Skin of body (tissue), 2 donors: ENCODE data around the gene VPS11. TPM values are rescaled to one million over a fixed set of nuclear protein-coding genes. Genes with fewer than 3 reads are reported as not detected.
"Not testable (repeated sequence)": the region's sequence is repeated elsewhere in the genome, so short reads cannot be mapped to it uniquely, and the experiment has no call there.

Experiments
- DNase-seq: peaks from one replicate; lab custom pipeline; 2025; lab: John Stamatoyannopoulos, UW
- total RNA-seq: library from RNA; depleted of rRNA; stranded (reverse); fragments of >200 nt; gene quantifications from one replicate; pipeline ENCODE4 v1.2.3, GENCODE V29; 2014

Gene VPS11
- total RNA-seq, 1 donor from 2014 or later, result 25.4 TPM

DNA sequence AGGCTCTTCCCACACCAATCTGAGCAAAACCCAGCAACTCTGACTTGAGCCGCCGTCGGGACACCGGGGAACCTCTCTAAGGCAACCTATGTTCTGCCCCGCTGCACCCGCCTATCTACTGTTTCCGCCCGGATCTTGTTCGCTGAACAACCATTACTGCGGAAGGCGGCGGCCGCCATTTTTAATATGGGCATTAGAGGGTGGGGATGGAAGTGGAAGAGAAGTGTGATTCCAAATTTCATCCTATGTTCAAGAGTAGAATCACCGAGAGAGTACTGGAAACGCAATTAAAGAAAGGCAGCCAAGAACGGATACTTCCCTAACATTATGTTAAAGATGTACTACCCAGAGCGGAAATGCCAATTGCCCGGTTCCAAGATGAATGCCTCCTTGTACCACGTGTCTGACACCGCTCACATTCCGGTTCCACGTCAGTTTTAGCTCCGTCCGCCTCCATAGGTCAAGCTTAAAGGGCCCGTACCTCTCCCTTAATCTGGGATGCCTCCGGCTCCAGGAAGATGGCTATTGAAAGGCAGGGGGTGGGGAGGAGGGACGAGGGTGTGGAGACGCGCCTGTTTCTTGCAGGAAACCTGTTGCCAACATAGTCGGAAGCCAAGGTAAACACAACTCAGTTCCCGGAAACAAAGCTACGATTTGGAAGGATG, 34.3 kb downstream of the VPS11 start, which contains the start of gene DPAGT1:
DPAGT1 (minus strand) TSS at position 95 of the 665 bp plus-strand sequence. CDS start 198 bp downstream, outside the sequence.
- peak; percentile 98 for DNase-seq

DNA sequence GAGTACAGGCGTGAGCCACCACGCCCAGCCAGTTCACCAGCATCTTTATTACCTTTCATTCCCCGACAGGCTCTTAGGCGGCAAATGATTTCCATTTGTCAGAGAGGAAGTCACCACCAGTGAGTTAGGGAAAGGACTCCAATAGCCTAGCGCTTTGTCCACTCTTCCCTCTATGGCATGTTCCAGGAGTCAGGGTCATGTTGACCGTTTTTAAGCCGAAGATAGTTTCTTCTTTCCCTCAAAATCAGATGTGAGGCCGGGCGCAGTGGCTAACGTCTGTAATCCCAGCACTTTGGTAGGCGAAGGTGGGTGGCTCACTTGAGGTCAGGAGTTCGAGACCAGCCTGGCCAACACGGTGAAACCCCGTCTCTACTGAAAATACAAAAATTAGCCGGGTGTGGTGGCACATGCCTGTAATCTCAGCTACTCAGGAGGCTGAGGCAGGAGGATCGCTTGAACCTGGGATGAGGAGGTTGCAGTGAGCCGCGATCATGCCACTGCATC, 35.6 kb downstream of the VPS11 start:
- not testable (repeated sequence) for DNase-seq

DNA sequence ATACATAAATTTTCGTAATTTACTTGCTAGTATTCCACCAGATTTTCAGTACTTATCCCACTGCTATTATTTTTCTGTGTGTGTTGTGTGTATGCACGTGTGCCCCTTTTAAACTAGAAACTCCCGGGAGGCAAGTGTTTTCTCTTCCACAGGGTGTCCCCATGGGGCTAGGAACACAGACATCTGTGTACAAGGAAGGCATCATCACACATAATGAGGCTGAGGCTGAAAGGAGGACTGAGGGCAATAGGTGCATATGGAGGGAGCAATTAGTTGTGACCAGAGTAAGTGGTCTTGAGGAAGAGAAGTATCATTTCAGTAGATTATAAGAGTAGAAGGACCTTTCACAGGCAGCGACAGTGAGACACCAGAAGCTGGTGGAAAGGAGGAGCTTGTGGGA, 36.2 kb downstream of the VPS11 start:
- DNase-seq, result no peak

DNA sequence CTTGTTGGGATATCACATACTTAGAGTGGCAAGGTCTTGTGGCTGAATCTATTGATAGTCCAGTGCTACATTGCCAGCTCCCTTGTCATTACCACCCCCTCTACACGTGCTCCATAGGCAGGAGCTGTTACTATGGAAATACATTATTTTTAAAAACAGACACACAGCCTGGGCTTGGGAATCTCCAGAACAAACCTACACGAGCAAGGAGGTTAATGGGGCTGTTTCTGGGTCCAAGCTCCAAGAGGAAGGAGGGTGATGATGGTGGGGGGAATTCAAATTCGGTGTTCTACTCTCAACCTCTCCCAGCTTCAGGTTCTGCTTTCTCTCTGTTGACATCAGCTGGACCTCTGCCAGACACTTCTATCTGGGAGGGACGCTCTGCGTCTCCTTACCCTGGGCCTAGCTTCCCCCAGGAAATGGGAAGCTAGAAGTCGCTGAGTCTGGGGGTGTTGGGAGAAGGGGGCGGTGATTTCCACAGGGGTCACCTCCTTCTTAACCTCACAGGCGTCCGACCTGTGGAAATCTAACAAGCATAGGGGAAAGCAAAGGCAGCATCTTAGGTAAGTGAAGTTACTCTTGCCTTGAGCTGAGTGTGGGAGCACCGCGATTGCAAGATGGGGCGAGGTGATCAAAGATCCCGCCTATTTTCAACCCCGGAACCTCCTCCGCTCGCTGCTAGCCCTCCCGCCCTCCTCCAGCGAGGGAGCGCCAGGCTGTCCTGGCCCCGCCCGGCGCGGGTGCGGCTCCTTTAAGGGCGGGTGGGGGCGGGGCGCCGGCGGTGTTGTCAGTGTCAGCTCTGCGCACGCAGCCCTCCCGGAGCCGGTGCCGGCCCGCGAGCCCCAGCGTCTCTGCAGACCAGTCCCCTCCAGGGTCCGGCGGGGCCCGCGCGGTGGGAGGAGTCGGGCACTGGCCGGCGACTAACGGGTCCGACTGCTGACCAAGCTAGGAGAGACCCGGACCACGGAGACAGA, 39.2 kb downstream of the VPS11 start, which contains the start of gene C2CD2L:
C2CD2L (plus strand) TSS at position 781 of the 974 bp plus-strand sequence. CDS start 398 bp downstream, outside the sequence.
- peak; percentile 89 for DNase-seq

DNA sequence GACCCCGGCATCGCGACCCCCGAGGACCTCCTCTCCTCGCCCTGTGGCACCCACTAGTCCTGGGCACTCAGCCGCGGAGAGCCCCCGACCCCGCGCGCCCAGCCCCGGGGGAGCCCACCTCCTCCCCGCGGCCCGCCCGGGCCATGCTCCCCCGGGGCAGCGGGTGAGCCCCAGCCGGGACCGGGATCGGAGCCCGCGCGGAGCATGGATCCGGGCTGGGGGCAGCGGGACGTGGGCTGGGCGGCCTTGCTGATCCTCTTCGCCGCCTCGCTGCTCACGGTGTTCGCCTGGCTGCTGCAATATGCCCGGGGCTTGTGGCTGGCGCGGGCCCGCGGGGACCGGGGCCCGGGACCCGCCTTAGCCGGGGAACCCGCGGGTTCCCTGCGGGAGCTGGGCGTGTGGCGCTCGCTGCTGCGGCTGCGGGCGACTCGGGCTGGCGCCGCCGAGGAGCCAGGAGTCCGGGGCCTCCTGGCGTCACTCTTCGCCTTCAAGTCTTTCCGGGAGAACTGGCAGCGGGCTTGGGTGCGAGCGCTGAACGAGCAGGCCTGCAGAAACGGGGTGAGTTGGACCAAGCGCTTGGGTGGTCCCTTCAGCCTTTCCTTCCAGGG, 40.0 kb downstream of the VPS11 start:
- no peak for DNase-seq

DNA sequence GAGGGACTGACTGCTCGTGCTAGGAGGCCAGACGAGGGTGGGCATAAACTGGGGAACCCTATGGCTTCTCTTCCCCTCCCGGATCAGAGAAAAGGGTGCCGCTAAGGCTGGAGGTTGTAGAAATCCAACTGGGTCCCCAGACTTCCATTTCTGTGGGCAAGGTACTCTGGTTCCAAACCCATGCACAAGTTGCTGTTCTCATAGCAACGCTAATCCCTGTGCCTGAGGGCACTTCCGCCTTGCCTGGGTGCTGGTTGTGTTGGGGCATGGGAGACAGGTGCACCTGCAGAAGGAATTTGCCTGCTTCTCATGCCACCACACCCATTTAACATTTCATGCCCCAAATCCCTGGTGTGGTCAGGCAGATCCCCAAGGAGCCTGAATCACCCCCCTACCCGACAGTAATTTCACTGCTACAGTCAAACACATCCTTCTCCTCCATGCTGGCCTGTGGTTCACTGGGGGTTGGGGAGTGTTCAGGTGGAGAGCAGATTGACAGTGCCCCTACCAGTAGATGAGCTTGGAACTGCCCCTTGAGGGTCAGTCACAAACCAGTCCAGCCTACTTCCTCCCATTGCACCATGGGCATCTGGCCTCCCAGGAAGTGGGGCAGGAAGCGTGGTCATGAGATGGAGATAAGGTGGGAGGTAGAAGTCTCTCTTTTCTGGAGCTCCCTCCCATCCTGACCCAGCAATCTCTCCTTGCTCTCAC, 40.7 kb downstream of the VPS11 start:
- no peak for DNase-seq

DNA sequence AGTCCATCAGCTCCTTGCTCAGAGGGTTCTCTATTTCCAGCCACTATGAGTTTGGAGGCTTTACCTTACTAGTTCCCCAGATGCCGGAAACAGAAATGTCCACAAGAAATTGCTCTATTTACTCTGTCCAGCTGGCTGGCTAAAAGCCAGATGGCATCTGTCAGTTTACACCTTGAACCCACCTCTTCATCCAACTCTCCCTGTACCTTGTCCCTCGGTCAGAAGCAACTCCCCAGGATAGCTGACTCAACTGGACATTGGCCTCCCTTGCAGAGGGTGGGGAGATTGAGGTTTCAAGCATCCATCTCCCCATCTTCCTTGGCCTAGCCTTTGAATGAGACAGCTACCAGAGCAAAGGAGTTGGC, 41.2 kb downstream of the VPS11 start:
- DNase-seq, result no peak

DNA sequence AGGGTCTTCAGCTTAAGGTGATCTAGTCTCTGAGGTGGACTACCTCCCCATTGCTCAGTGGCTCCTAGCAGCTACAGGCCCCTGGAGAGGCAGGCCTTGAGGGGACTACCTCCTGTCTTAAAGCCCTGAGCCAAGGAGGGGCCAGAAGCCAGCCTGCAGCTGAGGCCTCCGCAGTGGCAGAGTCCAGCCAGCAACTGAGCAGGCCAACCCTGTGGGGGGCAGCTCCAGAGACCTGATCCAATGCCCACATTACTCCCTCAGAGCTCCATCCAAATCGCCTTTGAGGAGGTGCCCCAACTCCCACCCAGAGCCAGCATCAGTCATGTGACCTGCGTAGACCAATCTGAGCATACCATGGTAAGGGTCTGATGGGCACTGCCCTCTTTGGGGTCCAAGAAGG, 42.2 kb downstream of the VPS11 start:
- DNase-seq, result no peak

DNA sequence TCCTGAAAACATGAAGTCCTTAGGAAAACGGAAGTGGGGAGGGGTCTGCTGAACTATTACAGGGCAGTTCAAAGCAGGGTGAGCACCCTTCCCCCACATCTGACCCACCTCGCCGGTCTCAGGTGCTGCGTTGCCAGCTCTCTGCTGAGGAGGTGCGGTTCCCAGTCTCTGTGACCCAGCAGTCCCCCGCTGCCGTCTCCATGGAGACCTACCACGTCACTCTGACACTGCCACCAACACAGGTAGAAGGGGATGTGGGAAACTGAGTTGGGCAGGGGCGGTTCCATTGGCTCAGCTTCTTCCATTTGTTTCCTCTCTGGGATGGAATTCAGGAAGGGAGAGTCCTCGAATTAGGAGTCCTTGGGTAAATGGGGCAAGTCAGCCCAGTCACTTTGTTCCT, 42.8 kb downstream of the VPS11 start:
- no peak for DNase-seq

DNA sequence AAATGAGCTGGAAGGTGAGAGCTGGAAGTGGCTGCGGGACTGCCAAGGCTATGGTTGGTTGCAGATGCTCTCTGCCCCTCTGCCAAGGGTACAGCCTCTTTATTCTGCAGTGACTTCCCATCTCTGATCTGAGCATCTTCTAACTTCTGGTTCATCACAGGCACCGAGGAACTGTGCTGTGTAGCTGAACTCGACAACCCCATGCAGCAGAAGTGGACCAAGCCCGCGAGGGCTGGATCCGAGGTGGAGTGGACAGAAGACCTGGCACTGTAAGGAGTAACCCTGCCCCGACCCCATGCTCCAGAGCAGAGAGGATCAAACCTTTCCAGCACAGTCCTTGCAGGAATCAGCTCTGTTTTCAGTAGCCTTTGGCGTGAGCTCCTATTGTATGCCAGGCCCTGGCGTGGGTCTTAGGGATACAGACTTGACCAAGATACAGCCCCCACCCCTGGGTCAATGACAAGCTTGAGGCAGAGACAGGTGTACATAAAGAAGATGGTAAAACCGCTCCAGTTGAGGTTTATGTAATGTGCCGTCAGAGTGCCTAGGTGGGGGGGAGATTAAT, 43.8 kb downstream of the VPS11 start:
- no peak for DNase-seq

DNA sequence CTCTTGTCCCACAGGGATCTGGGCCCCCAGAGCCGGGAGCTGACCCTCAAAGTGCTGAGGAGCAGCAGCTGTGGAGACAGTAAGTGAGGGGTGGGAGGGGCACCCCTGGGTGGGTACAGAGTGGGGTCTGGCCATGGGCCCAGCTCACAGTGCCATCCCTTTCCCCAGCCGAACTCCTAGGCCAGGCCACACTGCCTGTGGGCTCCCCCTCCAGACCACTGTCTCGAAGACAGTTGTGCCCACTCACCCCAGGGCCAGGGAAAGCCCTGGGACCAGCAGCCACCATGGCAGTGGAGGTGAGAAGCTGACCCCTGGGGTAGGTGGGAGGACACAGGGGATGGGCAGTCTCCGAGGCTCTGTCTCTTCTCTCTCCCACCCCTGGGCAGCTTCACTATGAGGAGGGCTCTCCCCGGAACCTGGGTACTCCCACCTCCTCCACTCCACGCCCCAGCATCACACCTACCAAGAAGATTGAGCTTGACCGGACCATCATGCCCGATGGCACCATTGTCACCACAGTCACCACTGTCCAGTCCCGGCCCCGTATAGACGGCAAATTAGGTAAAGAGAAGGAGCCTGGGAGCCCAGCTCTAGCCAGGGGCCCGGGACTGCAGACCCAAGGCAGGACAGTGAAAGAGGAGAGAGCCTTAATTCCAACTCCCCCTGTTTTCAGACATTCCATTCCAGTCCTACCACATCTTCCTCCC, 44.8 kb downstream of the VPS11 start:
- no peak for DNase-seq

DNA sequence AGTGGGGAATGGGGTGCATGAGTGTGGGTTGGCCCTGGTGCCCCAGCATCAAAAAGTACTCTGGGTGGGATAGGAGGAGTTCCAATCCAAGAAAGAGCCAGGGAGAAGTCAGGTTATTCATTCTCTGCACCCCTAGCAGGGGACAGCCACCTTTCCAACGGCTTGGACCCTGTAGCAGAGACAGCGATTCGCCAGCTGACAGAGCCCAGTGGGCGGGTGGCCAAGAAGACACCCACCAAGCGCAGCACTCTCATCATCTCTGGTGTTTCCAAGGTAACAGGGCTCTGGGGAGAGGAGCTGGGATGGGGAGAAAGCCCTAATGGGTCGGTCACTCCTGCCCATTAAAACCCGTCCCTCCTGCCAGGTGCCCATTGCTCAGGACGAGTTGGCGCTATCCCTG, 46.1 kb downstream of the VPS11 start:
- no peak for DNase-seq

DNA sequence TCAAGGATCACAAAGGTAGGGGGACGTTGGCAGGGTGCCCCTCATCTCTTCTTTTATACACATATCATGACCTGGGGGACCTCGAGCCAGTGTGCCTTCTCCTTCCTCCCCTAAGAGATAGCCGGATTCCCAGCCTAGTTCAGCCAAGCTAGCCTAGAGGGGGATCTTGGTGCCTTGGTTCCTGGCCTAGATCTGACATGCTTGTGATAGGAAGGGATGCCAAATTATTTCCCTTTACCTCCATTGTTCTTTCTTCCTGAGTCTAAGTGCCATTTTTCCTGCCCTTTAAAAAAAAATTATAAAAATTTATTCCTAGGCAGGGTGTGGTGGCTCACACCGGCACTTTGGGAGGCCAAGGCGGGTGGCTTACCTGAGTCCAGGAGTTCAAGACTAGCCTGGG, 46.7 kb downstream of the VPS11 start:
- no peak for DNase-seq

DNA sequence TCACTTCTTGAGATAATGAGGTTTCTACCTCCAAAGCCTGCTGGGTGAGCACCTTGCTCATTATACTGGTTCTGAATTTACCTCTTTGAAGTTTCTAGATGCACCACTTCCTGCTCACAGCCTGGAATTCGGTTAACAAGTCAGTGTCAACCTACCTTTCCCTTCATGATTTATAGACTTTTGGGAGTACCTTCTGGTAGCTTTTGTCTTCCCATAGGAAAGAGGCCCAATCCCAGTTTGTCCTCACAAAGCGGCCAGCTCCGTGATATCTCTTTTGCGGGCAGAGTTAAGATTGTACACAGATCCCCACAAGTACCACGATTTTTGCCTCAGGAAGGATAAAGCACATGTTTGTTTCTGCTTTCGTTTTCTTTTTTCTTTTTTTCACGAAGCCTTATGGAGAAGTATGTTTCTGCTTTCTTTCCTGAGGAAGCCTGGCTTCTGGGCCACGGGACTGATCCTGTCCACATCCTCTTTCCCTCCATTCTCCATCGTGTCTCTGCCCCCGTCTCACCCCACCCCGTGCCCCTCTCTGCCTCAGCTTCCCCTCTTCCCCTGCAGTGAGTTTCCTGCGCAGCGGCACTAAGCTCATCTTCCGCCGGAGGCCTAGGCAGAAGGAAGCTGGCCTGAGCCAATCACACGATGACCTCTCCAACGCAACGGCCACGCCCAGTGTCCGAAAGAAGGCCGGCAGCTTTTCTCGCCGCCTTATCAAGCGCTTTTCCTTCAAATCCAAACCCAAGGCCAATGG, 48.0 kb downstream of the VPS11 start:
- DNase-seq, result no peak

DNA sequence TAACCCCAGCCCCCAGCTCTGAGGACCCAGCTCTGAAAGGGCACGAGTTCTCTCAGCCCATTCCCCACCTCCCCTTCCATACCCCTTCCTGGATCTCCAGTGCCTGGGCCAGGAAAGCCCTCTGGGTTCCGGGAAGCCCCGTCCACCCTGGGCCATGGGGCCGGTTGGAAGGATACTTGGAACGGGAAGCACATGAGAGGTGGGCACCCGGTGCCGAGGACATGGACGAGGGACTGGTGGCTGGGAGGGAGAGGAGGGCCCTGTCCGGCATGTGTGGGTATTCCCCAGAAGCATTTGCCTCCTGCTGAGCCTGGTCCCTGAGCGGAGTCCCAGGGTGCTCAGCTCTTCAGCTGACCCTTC, 48.6 kb downstream of the VPS11 start:
- no peak for DNase-seq

DNA sequence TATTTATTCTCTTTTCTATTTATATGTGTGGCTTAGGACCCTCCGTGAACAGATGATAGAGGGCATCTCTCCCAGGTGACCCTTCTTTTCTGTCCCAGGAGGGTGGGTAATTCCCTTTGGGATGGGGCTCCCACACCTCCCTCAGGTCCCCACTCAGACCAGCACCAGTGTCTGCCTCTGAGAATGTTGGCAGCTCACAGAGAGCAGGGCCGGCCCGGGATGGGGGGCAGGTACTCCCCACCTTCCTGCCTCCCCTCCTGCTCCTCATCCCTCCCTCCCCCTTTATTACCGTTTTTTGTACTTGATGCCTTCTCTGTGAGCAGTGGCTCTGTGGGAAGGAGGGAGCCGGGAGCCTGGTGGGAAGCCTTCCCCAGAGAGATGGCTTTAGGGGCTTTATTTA, 49.0 kb downstream of the VPS11 start:
- no peak for DNase-seq

DNA sequence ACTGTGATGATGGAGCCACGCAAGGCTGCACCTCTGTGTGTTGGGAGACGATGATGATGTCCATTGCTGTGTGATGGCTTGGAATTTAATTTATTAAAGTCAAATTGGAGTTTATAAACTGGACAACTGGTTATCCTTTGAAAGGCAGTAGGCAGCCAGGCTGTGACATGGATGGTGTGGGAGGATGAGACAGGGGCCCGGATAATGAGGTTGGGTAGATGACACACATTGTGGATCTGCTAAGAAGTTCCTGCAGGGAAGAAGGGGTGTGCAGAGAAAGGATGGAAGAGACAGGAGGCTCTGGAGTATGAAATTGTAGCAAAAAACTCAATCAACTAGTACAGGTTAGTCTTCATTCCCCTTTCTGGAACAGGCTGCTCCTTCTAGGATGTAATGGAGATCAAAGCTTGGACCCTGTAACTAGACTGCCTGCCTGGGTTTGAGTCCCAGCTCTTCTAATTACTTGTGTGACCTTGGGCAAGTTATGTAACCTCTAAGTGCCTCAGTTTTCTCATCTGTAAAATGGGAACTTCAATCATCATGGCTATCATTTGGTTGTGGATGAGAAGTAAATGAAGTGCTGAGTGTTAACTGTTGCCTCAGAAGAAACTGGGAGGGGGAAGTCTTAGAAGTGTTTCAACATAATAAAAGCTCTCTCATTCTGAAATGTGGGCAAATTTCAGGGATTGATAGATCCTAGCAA, 49.5 kb downstream of the VPS11 start:
- DNase-seq, result no peak

DNA sequence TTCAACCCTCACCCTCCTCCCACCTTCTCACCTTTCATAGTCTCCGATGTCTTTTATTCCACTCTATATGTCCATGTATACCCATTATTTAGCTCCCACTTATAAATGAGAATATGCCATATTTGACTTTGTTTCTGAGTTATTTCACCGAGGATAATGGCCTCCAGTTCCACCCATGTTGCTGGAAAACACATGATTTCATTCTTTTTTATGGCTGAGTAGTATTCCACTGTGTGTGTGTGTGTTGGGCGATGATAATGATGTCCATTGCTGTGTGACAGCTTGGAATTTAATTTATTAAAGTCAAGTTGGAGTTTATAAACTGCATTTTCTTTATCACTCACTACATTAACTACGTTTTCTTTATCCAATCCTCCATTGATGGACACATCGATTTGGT, 50.6 kb downstream of the VPS11 start:
- no peak for DNase-seq

DNA sequence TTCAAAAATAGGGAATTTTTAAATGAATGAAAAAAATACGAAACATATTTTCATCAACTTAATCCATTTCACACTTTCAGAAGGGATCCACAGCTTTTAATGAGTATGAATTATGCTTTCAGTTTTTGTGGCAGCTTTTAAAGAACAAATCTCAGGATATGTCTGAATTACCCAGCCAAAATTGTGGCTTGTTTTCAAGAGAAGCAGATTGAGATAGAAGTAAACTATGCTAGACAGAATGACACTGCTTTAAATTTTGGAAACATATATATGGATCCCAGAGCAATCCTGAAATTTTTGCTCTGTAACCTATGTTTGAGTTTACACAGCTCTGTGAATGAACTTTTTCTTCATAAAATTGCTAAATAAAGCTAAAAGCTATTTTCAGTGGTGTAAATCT, 51.3 kb downstream of the VPS11 start:
- DNase-seq, result no peak
